HG03045 (cell line): ENCODE data around the gene VSIR.

Source experiments
- ATAC-seq: cut with Tn5 transposase; IDR thresholded peaks from one replicate; pipeline ENCODE4 v1.9.1; 2021; ENCODE audit warnings: mild to moderate bottlenecking, moderate library complexity; ENCODE audit not compliant: unreplicated experiment

The VSIR gene

DNA sequence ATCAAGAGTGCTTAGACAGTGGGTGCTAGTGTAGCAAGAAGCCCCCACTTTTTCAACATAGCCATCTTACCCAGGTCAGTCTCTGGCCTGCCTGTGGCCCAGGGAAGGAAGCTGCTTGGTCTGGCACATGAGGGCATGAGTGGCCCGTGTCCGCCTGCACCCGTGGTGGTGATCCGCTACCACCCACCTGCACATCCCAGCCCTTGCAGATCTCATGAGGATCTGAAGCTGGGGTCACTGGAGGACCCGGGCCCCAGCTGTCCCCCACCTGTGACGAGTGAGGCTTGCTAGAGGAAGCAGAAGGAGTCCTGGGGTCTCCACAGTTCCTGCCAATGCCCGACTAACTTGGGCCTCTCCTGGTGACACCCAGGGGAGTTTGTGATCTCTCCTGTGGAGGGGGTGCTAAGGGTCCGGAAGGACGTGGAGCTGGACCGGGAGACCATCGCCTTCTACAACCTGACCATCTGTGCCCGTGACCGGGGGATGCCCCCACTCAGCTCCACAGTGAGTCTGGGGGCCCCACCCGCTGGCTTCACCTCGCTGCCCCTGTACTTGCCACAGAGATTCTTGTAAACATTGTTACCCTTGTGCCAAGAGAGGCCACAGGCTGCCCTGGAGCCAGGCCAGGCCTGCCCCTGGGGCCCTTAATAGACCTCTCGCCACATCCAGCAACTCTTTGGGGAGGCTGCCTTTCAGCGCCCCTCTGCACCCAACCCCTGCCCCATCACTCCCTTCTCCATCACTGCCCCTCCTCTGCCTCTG is 10.8 kb upstream of the VSIR start:
- ATAC-seq: no peak

GRCh38 chr10:71782917-71783490 is 9.7 kb upstream of the VSIR start:
- ATAC-seq: no peak

GRCh38 chr10:71782221-71782916 is 9.0 kb upstream of the VSIR start:
- no peak for ATAC-seq

DNA sequence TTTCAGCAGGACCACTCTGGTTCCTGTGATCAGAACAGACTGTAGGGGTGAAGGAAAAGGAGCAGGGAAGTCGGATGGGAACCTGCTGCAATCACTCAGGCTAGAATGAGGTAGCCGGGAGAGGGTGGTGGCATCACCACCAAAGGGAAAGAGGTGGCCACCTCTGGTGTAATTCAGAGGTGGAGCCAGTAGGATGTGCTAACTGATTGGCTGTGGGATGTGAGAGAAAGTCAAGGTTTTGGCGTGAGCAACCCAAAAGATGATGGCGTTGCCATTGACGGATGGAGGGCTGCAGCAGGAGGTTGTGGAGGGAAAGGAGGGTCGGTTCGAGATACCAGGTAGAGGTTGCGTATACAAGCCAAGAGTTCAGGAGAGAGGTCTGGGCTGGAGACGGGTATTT is 7.4 kb upstream of the VSIR start:
- ATAC-seq: no peak

DNA sequence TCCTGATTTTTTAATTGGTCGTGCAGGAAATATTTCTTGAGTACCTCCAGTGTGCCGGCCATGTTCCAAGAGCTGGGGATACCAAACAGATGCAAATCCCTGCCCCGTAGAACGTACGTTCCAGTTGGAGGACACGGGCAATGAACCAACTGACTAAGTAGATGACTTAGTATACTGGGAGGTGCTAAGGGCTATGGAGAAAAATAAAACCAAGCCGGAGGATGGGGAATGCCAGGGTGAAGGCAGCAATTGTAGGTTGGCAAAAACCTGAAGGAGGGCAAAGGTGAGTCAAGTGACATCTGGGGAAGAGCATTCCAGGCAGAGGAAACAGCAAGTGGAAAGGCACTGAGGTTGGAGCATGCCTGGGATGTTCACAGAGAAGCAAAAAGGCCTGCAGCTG is 6.8 kb upstream of the VSIR start:
- no peak for ATAC-seq

DNA sequence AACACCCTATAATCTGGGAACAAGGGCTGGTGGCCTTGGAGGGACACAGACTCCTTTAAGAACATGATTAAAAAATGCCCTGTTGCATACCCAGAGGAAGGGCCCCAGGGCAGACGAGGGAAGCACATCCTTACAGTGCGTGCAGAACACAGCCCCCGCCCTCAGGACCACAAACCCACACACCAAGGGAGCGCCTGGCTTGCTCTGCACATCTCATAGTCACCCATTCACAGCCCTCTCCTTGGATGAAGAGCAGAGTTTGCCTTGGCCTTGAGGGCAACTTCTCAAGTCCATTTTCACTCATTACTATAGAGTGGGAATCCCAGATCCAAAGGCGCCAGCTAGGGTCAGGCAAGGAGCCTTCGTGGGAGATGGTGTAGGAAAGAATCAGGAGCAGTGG is 6.3 kb upstream of the VSIR start:
- no peak for ATAC-seq

- ATAC-seq: no peak
Observed at GRCh38 chr10:71778071-71778825, 4.9 kb upstream of the VSIR start.

GRCh38 chr10:71777213-71777985 is 4.1 kb upstream of the VSIR start:
- ATAC-seq: no peak

- no peak for ATAC-seq
Observed at GRCh38 chr10:71776481-71776925, 3.2 kb upstream of the VSIR start.

- no peak for ATAC-seq
Observed at GRCh38 chr10:71774916-71775702, 1.8 kb upstream of the VSIR start.

DNA sequence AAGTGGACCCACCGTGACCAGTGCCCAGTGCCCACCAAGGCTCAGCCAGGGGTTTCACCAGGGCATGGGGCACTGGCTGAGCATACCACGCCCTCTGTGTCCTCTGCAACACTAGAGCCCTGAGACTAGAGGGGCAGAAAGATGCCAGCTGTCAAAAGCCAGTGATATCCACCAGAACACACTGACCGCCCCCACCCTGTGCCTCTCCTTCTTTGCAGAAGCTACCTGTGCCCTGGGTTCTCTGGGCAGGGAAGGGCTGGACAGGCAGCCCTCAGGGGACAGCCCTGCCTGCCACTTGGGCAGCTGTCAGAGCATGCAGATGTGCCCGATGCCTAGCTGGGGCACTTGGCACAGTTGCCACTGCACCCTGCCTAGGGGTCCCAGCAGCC is 494 bp downstream of the VSIR start:
- ATAC-seq: no peak

GRCh38 chr10:71771821-71772617 is 1.3 kb downstream of the VSIR start:
- no peak for ATAC-seq

DNA sequence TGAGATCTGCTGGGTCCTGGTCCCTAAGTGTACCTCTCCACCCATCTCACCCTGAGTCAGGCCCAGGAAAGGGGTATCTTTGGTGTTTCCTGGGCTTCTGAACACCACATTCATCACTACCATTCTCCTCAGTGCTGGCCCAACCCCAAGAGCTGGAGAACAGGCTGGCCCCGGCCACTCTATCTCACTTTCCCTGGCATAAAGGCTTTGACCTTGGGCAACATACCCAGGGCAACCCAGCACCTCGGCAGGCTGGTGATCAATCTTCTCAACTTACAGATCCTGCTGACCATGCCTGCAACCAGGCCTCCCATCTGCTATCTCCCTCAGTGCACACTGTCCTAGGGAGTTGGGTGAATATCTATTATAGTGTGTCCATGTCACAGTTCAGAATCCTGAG is 2.1 kb downstream of the VSIR start:
- ATAC-seq: no peak

GRCh38 chr10:71770789-71771188 is 2.5 kb downstream of the VSIR start:
- ATAC-seq: no peak

- ATAC-seq: no peak
Observed at GRCh38 chr10:71770255-71770654, 3.1 kb downstream of the VSIR start.

DNA sequence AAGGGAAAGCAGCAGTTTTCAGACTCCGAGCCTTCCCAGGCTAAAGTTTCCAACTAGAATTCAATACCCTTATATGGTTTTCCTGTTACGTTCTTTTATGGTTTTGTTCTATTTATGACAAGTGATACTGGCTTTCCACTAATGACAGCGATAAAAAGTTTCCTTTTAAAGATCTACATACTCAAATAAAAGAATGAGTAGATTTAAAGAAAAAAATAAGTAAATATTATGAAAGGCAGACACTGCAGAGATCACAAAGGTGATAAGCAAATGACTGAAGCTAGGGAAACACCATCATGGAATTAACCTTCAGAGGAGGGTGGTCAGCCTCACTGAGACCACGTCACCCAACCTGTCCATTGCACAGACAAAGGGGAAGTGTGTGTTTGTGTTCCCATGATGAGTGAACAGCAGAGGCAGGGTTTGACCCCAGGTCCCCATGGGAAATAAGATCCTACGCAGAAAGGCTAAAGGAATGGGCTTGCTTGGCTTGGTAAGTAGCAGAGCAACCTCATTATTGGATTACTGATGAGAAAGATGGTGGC is 4.0 kb downstream of the VSIR start:
- ATAC-seq: no peak

GRCh38 chr10:71767420-71768035 is 5.8 kb downstream of the VSIR start:
- no peak for ATAC-seq

- ATAC-seq: no peak
Observed at GRCh38 chr10:71766717-71767419, 6.5 kb downstream of the VSIR start.
